GM04504 (cell line): ENCODE data around the gene GPAM.
"Not testable (repeated sequence)": the region's sequence is repeated elsewhere in the genome, so short reads cannot be mapped to it uniquely, and the experiment has no call there.

Experiments
- DNase-seq: peaks from one replicate; pipeline ENCODE4 v3.0.0-alpha.2; 2012; ENCODE audit warnings: low read depth

GPAM gene

GRCh38 chr10:112183329-112184051 lies at the start of gene GPAM:
GPAM (minus strand) TSS chr10:112183765; CDS start chr10:112181784, 1,981 bp downstream.
- peak; percentile 80 for DNase-seq

GRCh38 chr10:112232670-112233069 lies 49.1 kb upstream of the GPAM start:
- no peak for DNase-seq

GRCh38 chr10:112231602-112232400 lies 48.2 kb upstream of the GPAM start:
- DNase-seq = no peak

GRCh38 chr10:112230325-112230988 lies 46.9 kb upstream of the GPAM start:
- no peak for DNase-seq

GRCh38 chr10:112229901-112230300 lies 46.3 kb upstream of the GPAM start:
- DNase-seq = no peak

- DNase-seq = no peak
Observed at GRCh38 chr10:112229096-112229495, 45.5 kb upstream of the GPAM start.

- DNase-seq = not testable (repeated sequence)
Observed at GRCh38 chr10:112228366-112229088, 45.0 kb upstream of the GPAM start.

- peak; percentile 70 for DNase-seq
Observed at GRCh38 chr10:112227331-112227987, 43.9 kb upstream of the GPAM start.

- DNase-seq = no peak
Observed at GRCh38 chr10:112226439-112227248, 43.1 kb upstream of the GPAM start.

GRCh38 chr10:112225771-112226438 lies 42.3 kb upstream of the GPAM start:
- no peak for DNase-seq

- DNase-seq = no peak
Observed at GRCh38 chr10:112224933-112225529, 41.5 kb upstream of the GPAM start.

- DNase-seq = no peak
Observed at GRCh38 chr10:112223725-112224124, 40.2 kb upstream of the GPAM start.

- DNase-seq = no peak
Observed at GRCh38 chr10:112222799-112223198, 39.2 kb upstream of the GPAM start.

- DNase-seq = no peak
Observed at GRCh38 chr10:112221545-112221944, 38.0 kb upstream of the GPAM start.

GRCh38 chr10:112218960-112219359 lies 35.4 kb upstream of the GPAM start:
- no peak for DNase-seq

- DNase-seq = no peak
Observed at GRCh38 chr10:112218036-112218390, 34.4 kb upstream of the GPAM start.

GRCh38 chr10:112217386-112218035 lies 33.9 kb upstream of the GPAM start:
- no peak for DNase-seq

GRCh38 chr10:112216966-112217365 lies 33.4 kb upstream of the GPAM start:
- no peak for DNase-seq

- no peak for DNase-seq
Observed at GRCh38 chr10:112216151-112216550, 32.6 kb upstream of the GPAM start.
